Stimulated activated naive CD4-positive, alpha-beta T cell (primary cell): Measurements from ENCODE around the gene SNCA.

Experiments
- DNase-seq, 6 experiments: peaks; one replicate each; lab custom pipeline; 2025; lab: John Stamatoyannopoulos, UW

Gene SNCA

DNA sequence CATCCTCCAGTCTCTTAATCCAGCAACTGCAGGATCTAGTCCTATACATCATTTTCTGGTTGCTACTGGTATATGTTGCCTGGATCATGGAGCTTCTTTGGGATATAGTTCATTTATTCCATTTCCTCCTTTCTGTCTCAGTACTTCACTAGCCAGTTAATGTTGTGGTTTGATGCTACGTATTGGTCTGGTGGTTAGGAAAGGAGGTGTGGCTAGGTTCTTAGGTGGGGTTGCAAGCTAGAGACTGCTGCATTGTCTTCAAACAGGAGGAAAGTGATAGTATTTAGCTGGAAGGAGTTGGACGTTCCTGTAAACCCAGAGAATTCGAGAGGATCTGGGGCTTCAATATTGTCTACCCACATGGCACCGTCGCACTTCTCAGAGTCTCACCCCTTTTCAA lies 129.5 kb downstream of the SNCA start:
- no peak for DNase-seq

DNA sequence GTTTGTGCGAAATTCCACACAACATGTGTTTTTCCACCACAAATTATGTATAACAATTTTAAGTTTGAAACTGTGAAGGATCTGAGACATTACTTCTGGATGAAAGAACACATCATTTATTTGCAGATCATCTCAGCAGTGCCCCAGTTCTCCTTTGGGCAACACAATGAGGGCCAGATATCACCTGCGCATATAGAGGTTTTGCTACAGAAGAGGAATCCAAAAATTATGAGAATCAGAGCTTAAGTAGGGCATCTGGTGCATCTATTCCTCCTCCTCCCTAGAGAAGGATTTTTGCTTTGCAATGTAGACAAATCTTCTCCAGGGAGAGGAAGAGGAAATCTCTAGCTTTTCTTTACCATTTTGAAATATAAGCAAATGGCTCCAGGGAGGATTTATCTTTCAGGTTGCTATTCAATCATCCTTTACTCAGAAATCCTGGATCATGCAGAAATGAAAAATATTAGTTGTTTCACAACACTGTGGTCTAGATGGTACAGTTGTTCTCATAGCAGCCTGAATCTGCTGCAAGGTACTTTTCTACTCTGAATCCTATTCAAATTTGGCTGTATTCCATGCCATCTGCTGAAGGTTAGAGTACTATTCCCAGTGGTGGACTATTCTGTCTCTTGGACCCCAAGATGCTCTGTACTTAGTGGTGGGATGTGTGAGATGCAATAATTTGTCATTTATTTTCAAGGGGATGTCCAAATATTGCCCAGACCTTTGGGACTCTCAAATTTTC lies 132.1 kb downstream of the SNCA start:
- no peak for DNase-seq

DNA sequence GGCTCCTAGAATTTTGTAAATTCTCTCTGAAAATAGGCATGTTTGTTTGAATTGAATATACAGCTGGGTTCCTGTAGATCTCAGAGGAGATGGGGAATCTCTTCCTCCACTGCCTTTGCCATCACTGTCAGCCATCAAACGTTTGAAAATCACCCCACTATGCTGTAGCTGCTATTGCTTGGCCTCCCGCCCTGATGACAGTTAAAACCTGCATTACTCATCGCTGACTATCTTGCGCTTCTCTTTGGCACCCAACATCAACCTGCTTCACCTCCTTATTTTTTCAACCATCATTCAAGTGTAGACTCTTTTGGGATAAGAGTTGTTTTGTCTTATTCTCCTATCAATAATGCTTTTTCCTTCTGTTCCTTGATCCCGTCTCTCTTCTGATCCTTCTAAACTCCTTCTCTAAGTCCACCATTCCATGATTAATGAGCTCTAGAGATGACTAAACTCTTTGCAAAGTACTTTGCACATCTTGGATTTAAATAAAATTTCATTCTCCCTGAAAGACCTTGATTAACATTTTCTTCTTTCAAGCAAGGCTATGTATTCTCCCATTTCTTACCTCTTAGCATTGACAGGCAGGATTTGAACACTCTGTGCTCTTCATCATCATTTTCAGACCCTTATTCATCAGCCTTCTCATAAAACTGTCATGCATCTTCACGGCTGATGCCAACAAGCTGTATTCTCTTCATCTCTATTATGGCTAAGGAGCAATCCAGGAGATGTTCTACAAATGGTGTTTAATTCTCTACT lies 133.0 kb downstream of the SNCA start:
- no peak for DNase-seq

DNA sequence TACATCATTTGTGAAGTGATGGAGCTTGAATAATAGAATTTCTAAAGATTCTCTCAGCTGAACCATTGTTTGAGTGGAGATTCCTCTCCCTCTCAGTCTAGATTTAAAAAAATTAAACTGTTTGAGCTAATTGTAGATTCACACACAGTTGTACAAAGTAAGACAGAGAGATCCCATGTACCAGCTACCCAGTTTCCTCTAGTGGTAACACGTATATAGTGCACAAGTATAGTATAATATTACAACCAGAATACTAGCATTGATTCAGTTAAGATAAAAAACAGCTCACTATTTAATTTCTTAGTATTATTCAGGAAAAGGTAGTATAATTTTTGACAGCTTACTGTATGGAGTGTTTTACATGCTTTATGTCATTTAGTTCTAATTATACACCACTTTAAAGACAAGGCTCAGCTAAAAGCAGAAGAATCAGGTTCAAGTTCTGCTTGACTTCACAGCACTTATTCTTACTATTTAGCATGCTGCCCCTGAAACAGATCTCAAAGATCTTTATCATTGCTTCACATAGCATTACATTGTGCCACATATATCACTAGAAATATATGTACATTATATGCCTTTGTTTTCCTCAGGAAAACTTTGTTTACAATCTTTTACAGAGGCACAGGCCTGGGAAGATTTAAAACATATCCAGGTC lies 136.1 kb downstream of the SNCA start:
- no peak for DNase-seq

DNA sequence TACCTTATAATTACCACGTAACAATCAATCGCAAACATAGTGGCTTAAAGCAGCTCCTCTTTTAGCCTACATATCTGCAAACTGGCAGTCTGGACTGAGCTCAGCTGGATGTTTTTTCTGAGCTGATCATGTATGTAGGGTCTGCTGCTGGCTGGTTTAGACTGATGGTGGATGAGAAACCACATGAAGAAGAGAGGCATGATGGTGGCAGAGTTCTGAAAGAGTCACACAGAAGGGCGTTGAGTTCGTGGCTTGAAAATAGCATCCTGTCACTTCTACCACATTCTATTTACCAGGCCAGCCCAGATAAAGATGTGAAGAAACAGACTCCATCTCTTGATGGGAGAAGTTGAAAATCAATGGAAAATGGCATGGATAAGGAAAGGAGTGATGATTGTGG lies 151.3 kb downstream of the SNCA start:
- no peak for DNase-seq

DNA sequence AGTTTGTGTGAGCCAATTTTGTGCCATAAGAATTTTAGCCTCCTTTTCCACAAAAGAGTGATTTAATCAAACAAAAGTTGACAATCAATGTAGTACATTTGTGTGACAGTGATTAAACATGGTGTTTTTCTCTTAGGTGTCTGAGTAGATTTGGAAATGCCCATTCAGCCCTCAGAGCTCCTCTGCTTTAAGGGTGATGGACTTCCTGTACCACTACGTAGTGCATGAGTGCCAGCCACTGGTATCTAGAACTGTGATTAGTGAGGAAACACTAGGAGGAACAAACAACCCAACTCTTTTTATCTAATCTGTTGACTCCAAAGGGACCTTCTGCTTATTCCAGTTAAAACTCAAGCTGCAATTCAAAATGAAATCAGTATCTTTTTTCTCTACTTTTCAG lies 151.7 kb downstream of the SNCA start:
- DNase-seq = no peak

DNA sequence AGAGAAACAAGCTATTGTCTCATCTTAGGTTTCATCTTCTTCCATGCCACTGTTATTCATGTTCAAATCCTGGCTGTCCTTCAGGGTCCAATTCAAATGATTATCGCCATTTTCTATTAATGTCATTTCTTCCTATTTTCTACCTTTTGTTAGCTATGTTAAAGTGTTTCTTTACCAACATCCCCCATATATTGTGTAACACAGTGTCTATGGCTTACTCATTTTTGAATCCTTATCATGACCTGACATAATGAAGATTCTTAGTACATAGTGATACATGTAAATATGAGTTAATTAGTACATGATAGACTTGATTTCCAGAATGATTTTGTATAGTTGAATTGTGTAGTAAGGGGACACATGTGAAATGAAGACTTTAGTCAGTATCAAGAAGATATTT lies 152.4 kb downstream of the SNCA start:
- no peak for DNase-seq

DNA sequence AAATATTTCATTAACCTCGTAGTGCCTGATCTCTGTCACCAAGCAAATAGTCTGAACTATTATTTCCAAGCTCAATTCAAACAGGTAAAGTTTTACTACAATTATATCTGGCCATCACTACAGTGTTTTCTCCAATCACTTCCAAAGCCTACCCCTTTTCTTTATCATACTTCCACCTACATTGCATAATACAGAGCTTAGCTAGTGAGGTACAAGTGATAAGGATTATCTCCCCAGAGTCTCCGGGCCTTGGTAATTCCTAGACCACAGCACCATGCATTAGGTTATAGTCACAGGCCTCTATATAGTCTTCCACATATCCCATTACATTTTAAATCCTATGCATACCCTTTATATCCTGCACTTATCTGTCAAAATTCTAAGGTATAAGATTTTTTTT lies 154.2 kb downstream of the SNCA start:
- DNase-seq = no peak

DNA sequence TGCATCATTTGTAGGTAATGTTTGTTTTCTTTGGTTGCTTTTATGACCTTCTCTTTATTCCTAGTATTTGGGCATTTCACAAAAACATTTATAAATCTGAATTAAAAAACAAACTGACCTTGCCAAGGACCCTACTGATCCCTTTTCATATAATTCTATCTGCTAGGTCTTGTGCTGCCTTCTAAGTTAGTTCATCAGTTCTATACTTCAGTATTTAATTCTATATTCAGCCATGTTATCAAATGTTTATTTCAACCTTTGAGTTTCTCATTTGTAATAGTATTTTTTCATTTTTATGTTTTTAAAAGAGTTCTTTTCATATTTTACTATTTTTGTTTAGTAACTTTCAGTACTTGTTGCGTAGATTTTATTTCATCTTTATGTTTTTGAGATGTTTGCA lies 155.3 kb downstream of the SNCA start:
- DNase-seq = no peak

DNA sequence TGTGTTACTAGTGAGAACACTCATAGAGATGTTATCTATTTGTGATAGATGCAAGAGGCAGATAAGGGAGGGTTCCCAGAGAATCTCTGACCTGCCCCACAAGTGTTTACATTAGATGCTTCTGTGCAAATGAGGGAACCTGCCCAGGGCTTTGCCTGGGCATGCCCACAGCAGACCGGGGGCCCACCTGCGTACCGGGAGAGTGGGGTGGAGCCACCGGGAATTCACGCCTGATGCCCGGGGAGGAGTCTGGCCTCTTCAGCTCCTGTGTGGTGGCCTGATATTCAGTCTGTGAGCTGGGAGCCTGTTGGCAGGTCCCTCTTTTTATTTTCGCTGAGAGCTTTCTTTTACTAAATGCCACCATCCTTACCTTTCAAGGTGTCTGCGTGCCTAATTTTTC lies 155.7 kb downstream of the SNCA start:
- DNase-seq = no peak

DNA sequence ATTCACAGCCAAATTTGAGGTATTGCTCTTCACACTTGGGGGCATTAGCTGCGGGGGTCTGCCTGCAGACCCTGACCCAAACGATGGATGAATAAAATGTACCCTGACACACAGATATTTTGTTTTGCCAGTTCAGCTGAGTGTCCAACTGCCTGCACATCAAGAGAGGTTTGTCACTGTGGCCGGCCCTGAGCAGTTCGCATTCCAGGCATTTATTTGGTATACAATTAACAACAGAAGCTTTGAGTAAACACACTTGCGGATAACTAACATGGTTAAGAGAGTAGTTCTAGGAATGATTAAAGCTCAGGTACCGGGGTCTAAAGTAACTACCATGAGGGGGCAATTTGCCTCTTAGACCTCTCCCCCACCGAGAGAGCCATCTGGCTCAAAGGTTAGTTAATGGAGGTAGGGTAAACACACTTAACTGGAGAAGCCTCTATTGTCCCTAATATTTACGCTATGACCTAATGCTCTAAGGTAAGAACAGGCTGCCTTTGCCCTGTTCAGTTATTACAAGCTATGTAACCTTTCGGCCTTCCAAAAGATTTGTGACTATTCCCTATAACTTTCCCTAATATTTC lies 162.0 kb downstream of the SNCA start:
- DNase-seq = no peak
